H1 (cell line): Measurements from ENCODE around the gene SNX20. TPM values are rescaled to one million over a fixed set of nuclear protein-coding genes. Genes with fewer than 3 reads are reported as not detected.

ENCODE experiments used
- CTCF ChIA-PET: fragments of 300-600 bp; sonication (Branson Sonifier 250); formaldehyde crosslinking; loops from one replicate; lab custom pipeline; 2021; ENCODE audit not compliant: partially characterized antibody; lab: Charles Lee
- POLR2A ChIA-PET: fragments of 300-600 bp; sonication (Branson Sonifier 250); formaldehyde crosslinking; loops from one replicate; lab custom pipeline; 2021; ENCODE audit warnings: inconsistent platforms; ENCODE audit not compliant: partially characterized antibody; lab: Charles Lee
- DNase-seq, 2 experiments: peaks; one replicate each; pipeline versions ENCODE4 v3.0.0 to v3.0.0-alpha.2; 2010 to 2022; ENCODE audit warnings: low spot score in 2 of 2, low read depth in 1 of 2, mixed read lengths in 1 of 2
- FAIRE-seq: peaks from 2 replicates; lab custom pipeline; 2011; peaks lifted over from hg19 to GRCh38; lab: Jason Lieb, UNC
- H2AFZ ChIP-seq: 2 replicates; pipeline ENCODE4 v1.8.1; 2012; ENCODE audit warnings: low read length, inconsistent platforms
- H2AK5ac ChIP-seq: 2 replicates; pipeline ENCODE4 v1.6.1; 2013; ENCODE audit warnings: low read depth, low read length
- H2BK120ac ChIP-seq: replicated peaks from 2 replicates; pipeline ENCODE3; 2013; ENCODE audit warnings: low read depth, low read length, inconsistent platforms
- H2BK12ac ChIP-seq: 2 replicates; pipeline ENCODE4 v1.6.1; 2013; ENCODE audit warnings: low read depth, low read length
- H2BK15ac ChIP-seq: 2 replicates; pipeline ENCODE4 v1.6.1; 2013; ENCODE audit warnings: low read length
- H2BK20ac ChIP-seq: 2 replicates; pipeline ENCODE4 v1.6.1; 2013; ENCODE audit warnings: low read length
- H2BK5ac ChIP-seq: 2 replicates; pipeline ENCODE4 v1.6.1; 2013; ENCODE audit warnings: low read depth, low read length
- H3K14ac ChIP-seq: 2 replicates; pipeline ENCODE4 v1.6.1; 2013; ENCODE audit warnings: inconsistent platforms; ENCODE audit not compliant: insufficient read length
- H3K18ac ChIP-seq: 2 replicates; pipeline ENCODE4 v1.6.1; 2013; ENCODE audit warnings: low read length; ENCODE audit errors: extremely low read depth
- H3K23ac ChIP-seq: 2 replicates; pipeline ENCODE4 v1.6.1; 2013; ENCODE audit warnings: inconsistent platforms; ENCODE audit not compliant: insufficient read length
- H3K23me2 ChIP-seq: 2 replicates; pipeline ENCODE4 v1.6.1; 2013; ENCODE audit warnings: low read depth, low read length
- H3K27ac ChIP-seq: 2 replicates; pipeline ENCODE4 v1.6.1; 2011; ENCODE audit warnings: low read depth, low read length, inconsistent platforms
- H3K27me3 ChIP-seq, 4 experiments: replicated peaks in 1 of 4; 1 replicate in 1 of 4; 2 replicates in 3 of 4; pipeline versions ENCODE4 v1.6.1 to v1.8.1; 2011 to 2013; ENCODE audit warnings: low read length in 3 of 4, mild to moderate bottlenecking in 3 of 4, inconsistent platforms in 2 of 4, mixed read lengths in 2 of 4, moderate library complexity in 1 of 4; ENCODE audit not compliant: control insufficient read depth in 3 of 4, insufficient read depth in 3 of 4; ENCODE audit errors: extremely low read depth in 1 of 4
- H3K36me3 ChIP-seq, 4 experiments: 2 replicates each; pipeline versions ENCODE4 v1.6.1 to v1.8.1; 2011 to 2013; ENCODE audit warnings: mild to moderate bottlenecking in 4 of 4, low read length in 3 of 4, moderate library complexity in 2 of 4, control low read depth in 1 of 4, inconsistent platforms in 1 of 4; ENCODE audit not compliant: insufficient read depth in 4 of 4, control insufficient read depth in 2 of 4
- H3K4ac ChIP-seq: replicated peaks from 2 replicates; pipeline ENCODE3; 2013; ENCODE audit warnings: low read length, low read depth, mixed read lengths, inconsistent platforms; ENCODE audit not compliant: insufficient read length
- H3K4me1 ChIP-seq, 4 experiments: replicated peaks in 1 of 4; 1 replicate in 1 of 4; 2 replicates in 3 of 4; pipeline versions ENCODE4 v1.6.1 to v1.8.1; 2011 to 2013; ENCODE audit warnings: low read length in 3 of 4, inconsistent platforms in 2 of 4, mixed read lengths in 1 of 4; ENCODE audit not compliant: insufficient read depth in 4 of 4, control insufficient read depth in 3 of 4
- H3K4me2 ChIP-seq, 2 experiments: 2 replicates each; pipeline versions ENCODE4 v1.6.1 to v1.8.1; 2011 to 2013; ENCODE audit warnings: low read depth in 2 of 2, low read length in 2 of 2, control low read depth in 1 of 2, inconsistent platforms in 1 of 2, mild to moderate bottlenecking in 1 of 2; ENCODE audit not compliant: insufficient read depth in 1 of 2
- H3K4me3 ChIP-seq, 4 experiments: fragments of 200-600, 300-600 bp in 1 of 4; sonication (generic), shearing (Covaris generic), sonication (Bioruptor Twin) in 1 of 4; 2 replicates each; pipeline versions ENCODE4 v1.5.1 to v1.8.1; 2011 to 2016; ENCODE audit warnings: low read length in 4 of 4, low read depth in 3 of 4, control low read depth in 2 of 4, inconsistent platforms in 2 of 4, mild to moderate bottlenecking in 2 of 4, mixed read lengths in 1 of 4, moderate library complexity in 1 of 4; ENCODE audit not compliant: insufficient read depth in 2 of 4; ENCODE audit errors: extremely low read depth in 1 of 4
- H3K56ac ChIP-seq: replicated peaks from 2 replicates; pipeline ENCODE3; 2013; ENCODE audit warnings: low read depth, mild to moderate bottlenecking, mixed read lengths, low read length, inconsistent platforms; ENCODE audit not compliant: insufficient read length
- H3K79me1 ChIP-seq: 2 replicates; pipeline ENCODE4 v1.6.1; 2013; ENCODE audit warnings: low read depth, low read length, control low read depth
- H3K79me2 ChIP-seq, 2 experiments: 2 replicates each; pipeline versions ENCODE4 v1.6.1 to v1.8.1; 2012 to 2013; ENCODE audit warnings: low read length in 2 of 2, mild to moderate bottlenecking in 2 of 2, inconsistent platforms in 1 of 2; ENCODE audit not compliant: insufficient read depth in 2 of 2, control insufficient read depth in 1 of 2
- H3K9ac ChIP-seq, 4 experiments: replicated peaks in 1 of 4; 1 replicate in 1 of 4; 2 replicates in 3 of 4; pipeline versions ENCODE4 v1.6.1 to v1.8.1; 2011 to 2013; ENCODE audit warnings: low read depth in 3 of 4, low read length in 3 of 4, control low read depth in 2 of 4, mild to moderate bottlenecking in 2 of 4, moderate library complexity in 2 of 4, inconsistent platforms in 1 of 4; ENCODE audit errors: extremely low read depth in 1 of 4
- H3K9me3 ChIP-seq, 2 experiments: 2 replicates each; pipeline versions ENCODE4 v1.6.1 to v1.8.1; 2012 to 2013; ENCODE audit warnings: mild to moderate bottlenecking in 2 of 2, moderate library complexity in 2 of 2, control low read depth in 1 of 2, inconsistent platforms in 1 of 2, low read depth in 1 of 2, low read length in 1 of 2, mixed read lengths in 1 of 2; ENCODE audit not compliant: insufficient read depth in 2 of 2
- H4K20me1 ChIP-seq, 2 experiments: replicated peaks in 1 of 2; 2 replicates each; pipeline versions ENCODE3 to v1.8.1; 2011 to 2013; ENCODE audit warnings: inconsistent platforms in 2 of 2, low read length in 2 of 2, mild to moderate bottlenecking in 1 of 2; ENCODE audit not compliant: insufficient read depth in 2 of 2, control insufficient read depth in 1 of 2
- H4K5ac ChIP-seq: 2 replicates; pipeline ENCODE4 v1.6.1; 2013; ENCODE audit warnings: low read length, low read depth, mixed read lengths, inconsistent platforms; ENCODE audit not compliant: insufficient read length
- H4K8ac ChIP-seq: 2 replicates; pipeline ENCODE4 v1.8.0; 2013; ENCODE audit warnings: mild to moderate bottlenecking, moderate library complexity, low read length, inconsistent platforms; ENCODE audit not compliant: insufficient read depth; ENCODE audit errors: extremely low read depth
- H4K91ac ChIP-seq: replicated peaks from 2 replicates; pipeline ENCODE3; 2013; ENCODE audit warnings: low read length, mixed read lengths, inconsistent platforms; ENCODE audit not compliant: insufficient read length
- ATF2 ChIP-seq: IDR thresholded peaks from 2 replicates; pipeline ENCODE4 v1.6.1; 2012; ENCODE audit warnings: low read length, inconsistent platforms
- BACH1 ChIP-seq: IDR thresholded peaks from 2 replicates; pipeline ENCODE4 v1.6.1; 2012; ENCODE audit warnings: low read length, improper control_type of control experiment
- CHD1 ChIP-seq: IDR thresholded peaks from 2 replicates; pipeline ENCODE4 v1.6.1; 2012; ENCODE audit warnings: low read depth, low read length, improper control_type of control experiment
- GABPA ChIP-seq: IDR thresholded peaks from 2 replicates; pipeline ENCODE4 v1.6.1; 2011; ENCODE audit warnings: mild to moderate bottlenecking, low read length, moderate library complexity, borderline replicate concordance; ENCODE audit not compliant: insufficient read depth
- HDAC6 ChIP-seq: IDR thresholded peaks from one replicate; pipeline ENCODE4 v1.7.1; 2012; ENCODE audit warnings: low read depth, mild to moderate bottlenecking, inconsistent platforms, low read length, moderate library complexity
- JUN ChIP-seq: IDR thresholded peaks from 2 replicates; pipeline ENCODE4 v1.6.1; 2011; ENCODE audit warnings: low read depth, mild to moderate bottlenecking, improper control_type of control experiment, low read length
- MAFK ChIP-seq: IDR thresholded peaks from 2 replicates; pipeline ENCODE4 v1.6.1; 2012; ENCODE audit warnings: low read depth, mild to moderate bottlenecking, improper control_type of control experiment, low read length
- SUZ12 ChIP-seq: fragments of 200-600 bp; sonication (generic); IDR thresholded peaks from 2 replicates; pipeline ENCODE4 v1.6.1; 2012; ENCODE audit warnings: mild to moderate bottlenecking, inconsistent platforms, low read length, moderate library complexity, mixed read lengths
- WGBS, 2 experiments: shearing (Covaris generic) in 1 of 2; methylation state at CpG; one replicate each; pipeline versions ENCODE4 v1.1.6 to v1.1.7; 2013 to 2015; ENCODE audit warnings: low lambda C conversion rate in 2 of 2, mixed read lengths in 2 of 2, inconsistent platforms in 1 of 2, low coverage in 1 of 2, missing lambda C conversion rate in 1 of 2; ENCODE audit not compliant: insufficient replicate concordance in 2 of 2, insufficient coverage in 1 of 2, insufficient read length in 1 of 2; ENCODE audit errors: extremely low coverage in 1 of 2, missing lambda C conversion rate in 1 of 2; 5-methylcytosine and 5-hydroxymethylcytosine counted together
- polyA plus RNA-seq, 7 experiments: library from polyadenylated mRNA; depleted of rRNA in 3 of 7; stranded (reverse) in 5 of 7; unstranded in 2 of 7; fragments of >200 nt in 5 of 7; fragments of 200-250 nt in 2 of 7; gene quantifications; 1 replicate in 5 of 7; 2 replicates in 1 of 7; 4 replicates in 1 of 7; pipeline versions ENCODE4 v1.2.1 to v1.2.3, GENCODE V29; 2011 to 2013; ENCODE audit warnings: missing spikeins in 2 of 7, mixed read lengths in 2 of 7
- total RNA-seq: library from RNA; stranded (reverse); fragmentation: NEBNext Ultra II Directional; extraction: Animal tissue kit (Norgen Biotek cat#: 25700); gene quantifications from 2 replicates; pipeline ENCODE4 v1.2.1, GENCODE V29; 2021

SNX20 gene
- total and polyA plus RNA-seq, 2 of the 8 experiments (the other 6 are each of a cell fraction or from before 2014, with no cell fraction given): not detected

- WGBS, 2 experiments: 98% methylated on average over 4 of the region's 4 CpGs; no CpG with 5 or more reads in 1 of the 2 experiments
- CTCF ChIA-PET: interaction anchor here (0.7 to 21.1 kb wide), 14 partner anchors 5 to 367 kb away, joined by 3 to 279 read pairs (median 12); no protein-coding TSS in a partner anchor
These were observed 11.4 kb downstream of the SNX20 start for GRCh38 chr16:50669741-50670140.

More at GRCh38 chr16:50669741-50670140, 11.4 kb downstream of the SNX20 start:
- Histone ChIP-seq H3K56ac (no peak overlapping the region), H3K18ac (no peak overlapping the region), H2BK120ac (no peak overlapping the region), H3K79me1 (no peaks in the 10 kb centered on the region), H3K4me3 (no peak overlapping the region), H3K23ac (no peak overlapping the region), H4K91ac (no peak overlapping the region)
- TF ChIP-seq GABPA (no peak), SUZ12 (no peak), JUN (no peak), ATF2 (no peak), HDAC6 (no peak), MAFK (no peak), CHD1 (no peak), BACH1 (no peak)
- TF ChIP-seq, all 59 proteins: peak for 0
- Histone ChIP-seq H3K27me3 (no peaks in the 10 kb centered on the region), H2AK5ac (no peak overlapping the region), H4K20me1 (no peaks in the 10 kb centered on the region), H2BK15ac (no peak overlapping the region), H3K9me3 (peaks cover 13 to 20% of the 10 kb centered on the region in 2 experiments), H3K27ac (no peak overlapping the region), H2BK20ac (no peak overlapping the region), H3K36me3 (no peaks in the 10 kb centered on the region), H4K8ac (no peak overlapping the region), H3K79me2 (no peaks in the 10 kb centered on the region), H3K4ac (no peak overlapping the region), H4K5ac (no peak overlapping the region), H3K14ac (no peak overlapping the region), H3K23me2 (no peaks in the 10 kb centered on the region; the same call in 1 of the 2 replicates), H2BK12ac (no peak overlapping the region), H2BK5ac (no peak overlapping the region), H3K9ac (no peak overlapping the region), H3K4me1 (peaks cover 0 to 2% (median 0%) of the 10 kb centered on the region in 4 experiments; a peak in 1 of 7 replicates), H3K4me2 (no peak overlapping the region), H2AFZ (no peak overlapping the region)
- POLR2A ChIA-PET: no interaction called here
- DNase-seq (no peak), FAIRE-seq (no peak)
